Stimulated activated CD8-positive, alpha-beta memory T cell treated with anti-CD3 and anti-CD28 coated beads, Interleukin-7, amount 100 ng/mL, for 48 hours (primary cell): ENCODE measurements around the gene HOXD12.

ENCODE experiments used
- DNase-seq, 2 donors: peaks; one replicate each; pipeline ENCODE4 v3.0.0-alpha.2; 2020; ENCODE audit warnings: low read depth in 1 of 2; ENCODE audit errors: extremely low read depth in 1 of 2

Gene HOXD12

DNA sequence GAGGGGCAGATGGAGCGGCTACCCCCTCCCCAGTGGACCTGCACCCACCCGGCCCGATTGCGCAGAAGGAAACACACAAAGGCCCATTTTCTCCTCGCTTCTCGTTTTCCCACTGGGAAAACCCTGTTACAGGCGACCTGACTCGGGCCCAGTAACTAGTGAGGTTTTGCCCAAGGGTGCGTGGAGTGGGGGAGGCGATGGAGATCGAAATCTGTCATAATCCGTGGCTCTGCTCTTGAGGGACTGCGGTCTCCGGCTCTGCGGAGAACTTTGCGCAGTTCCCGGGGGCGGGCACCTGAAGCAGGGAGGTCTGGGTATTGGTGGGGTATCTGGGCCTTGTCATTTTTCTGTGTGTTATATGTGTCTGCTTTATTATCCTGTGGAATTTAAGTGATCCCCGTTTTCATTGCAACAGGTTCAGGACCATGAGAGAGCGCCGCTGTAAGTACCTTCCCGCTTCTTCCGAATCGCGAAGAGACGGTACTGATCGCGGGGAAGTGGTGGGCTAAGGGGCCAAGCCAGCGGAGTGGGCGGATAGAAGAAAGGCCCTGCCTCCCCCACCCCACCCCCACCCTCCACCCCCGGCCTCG lies 47.7 kb downstream of the HOXD12 start:
- DNase-seq = no peak

DNA sequence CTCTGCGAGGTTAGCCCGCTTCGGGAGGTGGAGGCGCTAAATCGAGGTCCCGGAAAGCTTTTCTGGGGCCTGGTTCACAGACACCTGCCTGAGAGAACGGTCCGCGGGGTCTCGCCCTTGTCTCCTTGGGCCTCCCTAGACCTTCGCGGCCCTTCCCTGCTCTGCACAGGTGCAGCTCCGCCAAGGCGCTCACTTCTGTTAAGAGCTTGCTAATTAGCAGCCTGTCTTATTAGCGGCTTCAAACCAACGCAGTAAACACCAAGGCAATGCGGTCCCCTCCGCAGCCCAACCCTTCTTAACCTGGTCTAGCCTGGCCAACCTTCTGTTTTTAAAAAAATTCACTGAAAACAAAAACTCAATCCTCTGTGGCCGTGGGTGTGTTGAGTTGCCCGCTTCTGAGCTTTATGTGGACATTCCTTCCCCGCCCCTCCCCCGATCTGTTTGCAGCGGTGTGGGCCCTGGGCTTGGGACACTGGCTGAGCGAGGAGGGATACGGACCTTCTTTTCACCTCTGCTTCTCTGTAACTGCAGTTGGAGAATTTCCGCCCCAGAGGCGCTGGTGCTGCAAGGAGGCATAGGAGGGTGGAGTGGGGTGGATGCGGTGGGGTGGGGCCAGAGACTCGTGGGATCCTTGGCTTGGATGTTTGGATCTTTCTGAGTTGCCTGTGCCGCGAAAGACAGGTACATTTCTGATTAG lies 48.4 kb downstream of the HOXD12 start:
- DNase-seq = no peak

DNA sequence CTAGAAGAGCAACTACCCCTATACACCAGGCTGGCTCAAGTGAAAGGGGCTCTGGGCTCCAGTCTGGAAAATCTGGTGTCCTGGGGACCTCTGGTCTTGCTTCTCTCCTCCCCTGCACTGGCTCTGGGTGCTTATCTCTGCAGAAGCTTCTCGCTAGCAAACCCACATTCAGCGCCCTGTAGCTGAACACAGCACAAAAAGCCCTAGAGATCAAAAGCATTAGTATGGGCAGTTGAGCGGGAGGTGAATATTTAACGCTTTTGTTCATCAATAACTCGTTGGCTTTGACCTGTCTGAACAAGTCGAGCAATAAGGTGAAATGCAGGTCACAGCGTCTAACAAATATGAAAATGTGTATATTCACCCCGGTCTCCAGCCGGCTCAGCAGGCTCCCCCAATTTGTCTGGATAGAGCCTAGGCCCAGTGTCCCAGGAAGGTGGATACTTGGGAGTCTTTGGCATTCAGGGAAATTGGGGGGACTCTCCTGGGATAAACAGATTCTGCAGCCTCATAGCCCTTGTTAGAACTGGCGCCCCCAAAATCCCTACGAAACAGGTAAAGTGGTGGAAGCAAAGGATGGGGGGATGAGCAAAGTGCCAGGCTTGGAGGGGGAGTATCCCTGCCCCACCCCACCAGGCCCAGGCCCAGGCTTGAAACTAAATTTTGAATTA lies 49.3 kb downstream of the HOXD12 start:
- DNase-seq = no peak

DNA sequence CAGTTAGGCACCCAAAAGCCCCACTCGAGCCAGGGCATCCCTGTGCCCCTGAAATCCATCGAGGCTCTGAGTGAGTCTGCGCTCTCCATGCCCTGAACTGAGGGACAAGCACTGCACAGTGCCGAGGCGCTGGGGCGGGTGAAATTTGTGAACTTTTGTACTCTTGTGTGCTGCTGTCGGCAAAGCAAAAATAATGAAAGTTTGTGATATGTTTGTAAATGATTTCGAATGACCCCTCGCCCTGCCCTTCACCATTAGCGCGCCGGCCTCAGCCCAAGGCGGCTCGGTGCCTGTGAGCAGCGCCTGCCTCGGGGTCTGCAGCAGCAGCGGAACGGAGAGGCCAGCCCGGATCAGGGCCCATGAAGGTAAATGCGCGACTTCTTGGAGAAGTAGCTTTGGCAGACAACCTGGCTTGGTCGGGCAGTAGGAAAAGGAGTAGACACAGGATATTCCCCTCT lies 49.9 kb downstream of the HOXD12 start:
- DNase-seq = no peak

DNA sequence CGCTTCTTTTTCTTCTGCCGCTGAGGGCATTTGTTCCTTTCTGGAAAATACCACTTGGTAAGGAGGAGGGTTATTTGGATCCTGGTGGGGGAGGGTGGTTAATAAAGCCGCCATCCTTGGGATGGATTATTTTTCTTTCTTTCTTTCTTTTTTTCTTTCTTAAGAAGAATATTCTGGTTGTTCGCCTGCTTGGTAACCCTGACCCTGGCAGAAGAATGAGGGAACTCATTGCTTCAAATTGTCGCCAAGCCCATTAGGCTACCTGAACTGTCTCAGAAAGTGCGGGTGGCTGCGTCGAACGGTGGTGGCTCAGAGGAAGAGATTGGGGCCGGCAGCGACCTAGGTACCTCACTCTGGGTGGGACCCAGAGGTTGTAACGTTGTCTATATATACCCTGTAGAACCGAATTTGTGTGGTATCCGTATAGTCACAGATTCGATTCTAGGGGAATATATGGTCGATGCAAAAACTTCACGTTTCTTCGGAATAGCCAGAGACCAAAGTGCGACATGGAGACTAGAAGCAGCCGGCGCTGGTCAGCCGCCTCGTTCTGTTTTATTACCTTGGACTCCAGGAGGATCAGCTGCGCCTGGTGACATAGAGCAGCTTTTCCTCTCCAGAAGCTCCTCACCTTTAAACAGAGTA lies 50.5 kb downstream of the HOXD12 start:
- DNase-seq = no peak

DNA sequence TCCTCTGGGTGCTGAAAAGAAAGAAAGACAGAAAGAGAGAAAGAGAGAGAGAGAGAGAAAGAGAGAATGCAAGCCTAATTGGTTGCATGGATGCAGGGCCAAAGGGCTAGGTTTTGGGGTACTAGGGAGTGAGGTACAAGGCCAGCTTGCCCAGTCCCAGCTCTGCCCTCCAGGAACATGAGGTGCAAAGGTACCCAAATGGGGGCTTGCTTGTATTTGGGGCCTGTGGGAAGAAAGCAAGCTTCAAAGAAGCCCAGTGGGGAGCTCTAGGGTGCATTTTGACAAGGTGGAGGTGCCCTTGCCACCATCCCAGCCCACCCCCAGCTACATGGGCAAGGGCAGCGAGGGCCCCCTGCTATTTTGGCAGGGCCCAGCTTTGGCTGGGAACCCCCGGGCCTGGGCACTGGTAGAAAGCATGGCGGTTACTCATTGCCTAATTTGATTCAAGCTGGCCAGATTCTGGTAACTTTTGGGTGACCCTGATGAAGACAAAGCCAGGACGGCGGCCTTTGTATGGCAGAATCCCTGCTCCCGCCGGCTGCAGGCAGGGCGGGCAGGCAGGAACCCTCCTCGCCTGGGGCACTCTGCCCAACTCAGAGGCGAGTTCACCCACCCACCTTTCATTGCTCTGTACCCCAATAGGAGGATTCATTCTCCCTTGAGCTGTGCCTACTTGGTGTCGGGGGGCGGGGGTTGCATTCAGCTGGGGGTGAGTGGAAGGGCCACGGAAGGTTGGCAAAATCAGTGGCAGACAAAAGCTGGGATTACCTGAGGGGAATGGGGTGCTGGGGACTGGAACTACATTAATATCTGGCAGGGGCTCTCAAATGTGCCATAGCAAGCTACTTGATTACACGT lies 51.2 kb downstream of the HOXD12 start:
- DNase-seq = no peak

DNA sequence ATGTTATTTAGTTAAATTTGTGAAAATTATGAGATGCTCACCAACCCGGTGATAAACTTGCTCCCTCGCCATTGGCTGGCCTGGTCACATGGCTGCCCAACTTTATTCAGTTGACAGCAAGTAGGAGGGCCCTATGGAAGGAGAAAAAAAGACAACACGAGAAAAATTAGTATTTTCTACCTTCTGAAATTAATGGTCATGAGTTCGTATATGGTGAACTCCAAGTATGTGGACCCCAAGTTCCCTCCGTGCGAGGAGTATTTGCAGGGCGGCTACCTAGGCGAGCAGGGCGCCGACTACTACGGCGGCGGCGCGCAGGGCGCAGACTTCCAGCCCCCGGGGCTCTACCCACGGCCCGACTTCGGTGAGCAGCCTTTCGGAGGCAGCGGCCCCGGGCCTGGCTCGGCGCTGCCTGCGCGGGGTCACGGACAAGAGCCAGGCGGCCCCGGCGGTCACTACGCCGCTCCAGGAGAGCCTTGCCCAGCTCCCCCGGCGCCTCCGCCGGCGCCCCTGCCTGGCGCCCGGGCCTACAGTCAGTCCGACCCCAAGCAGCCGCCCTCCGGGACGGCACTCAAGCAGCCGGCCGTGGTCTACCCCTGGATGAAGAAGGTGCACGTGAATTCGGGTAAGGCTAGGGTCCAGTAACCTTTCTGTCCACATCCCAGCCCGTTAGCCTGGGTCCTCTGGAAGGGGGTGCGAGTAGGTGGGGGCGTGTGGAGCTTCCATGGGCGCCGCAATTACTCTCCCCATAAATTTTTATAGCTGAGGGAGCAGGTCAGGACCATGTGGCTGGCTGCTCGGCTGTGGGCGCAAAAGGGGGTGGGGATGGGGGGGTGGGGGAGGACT lies 52.1 kb downstream of the HOXD12 start, which contains the start of gene HOXD4:
Gene HOXD4, plus strand, starts transcription at position 109 of the 846 bp plus-strand sequence. Its CDS starts 84 bp downstream, at position 193.
- DNase-seq = no peak
